Parathyroid adenoma (tissue), 2 donors: Measurements from ENCODE around the gene OR1L6.

ENCODE experiments used
- H2AFZ ChIP-seq: fragments of 300-600 bp; sonication (generic); one replicate; pipeline ENCODE4 v1.7.0; 2017; ENCODE audit warnings: antibody characterized with exemption, mild to moderate bottlenecking
- H3K27ac ChIP-seq: fragments of 300-600 bp; sonication (generic); one replicate; pipeline ENCODE4 v1.7.0; 2017
- H3K27me3 ChIP-seq: fragments of 300-600 bp; sonication (generic); one replicate; pipeline ENCODE4 v1.7.0; 2017; ENCODE audit warnings: low read length; ENCODE audit not compliant: control insufficient read depth, insufficient read depth
- H3K36me3 ChIP-seq: fragments of 300-600 bp; sonication (generic); one replicate; pipeline ENCODE4 v1.7.0; 2017; ENCODE audit warnings: low read length; ENCODE audit not compliant: control insufficient read depth, insufficient read depth
- H3K4me1 ChIP-seq: fragments of 300-600 bp; sonication (generic); one replicate; pipeline ENCODE4 v1.7.0; 2017; ENCODE audit warnings: control low read depth
- H3K4me2 ChIP-seq: fragments of 300-600 bp; sonication (generic); one replicate; pipeline ENCODE4 v1.7.0; 2017; ENCODE audit warnings: low read length
- H3K4me3 ChIP-seq: fragments of 300-600 bp; sonication (generic); one replicate; pipeline ENCODE4 v1.7.0; 2017; ENCODE audit warnings: low read depth, low read length
- H3K79me2 ChIP-seq: fragments of 300-600 bp; sonication (generic); one replicate; pipeline ENCODE4 v1.7.0; 2017; ENCODE audit warnings: control low read depth
- H3K9ac ChIP-seq: fragments of 300-600 bp; sonication (generic); one replicate; pipeline ENCODE4 v1.7.0; 2017; ENCODE audit warnings: mild to moderate bottlenecking
- H3K9me3 ChIP-seq: fragments of 300-600 bp; sonication (generic); one replicate; pipeline ENCODE4 v1.7.0; 2017; ENCODE audit warnings: low read length; ENCODE audit not compliant: control insufficient read depth
- CTCF ChIP-seq: fragments of 300-600 bp; sonication (generic); IDR thresholded peaks from one replicate; pipeline ENCODE4 v1.7.0; 2017; ENCODE audit warnings: antibody characterized with exemption, mild to moderate bottlenecking
- donor health status: primary hyperparathyroidism.

The OR1L6 gene

GRCh38 chr9:122788831-122789230, 46.7 kb downstream of the OR1L6 start, which contains the start of gene OR5C1:
Gene OR5C1 (plus strand): TSS chr9:122788933. CDS start chr9:122788933, 0 bp downstream.
- Histone ChIP-seq H3K9ac (no peak within 1 kb of the TSS), H3K27ac (no peak within 1 kb of the TSS), H3K4me1 (no peaks in the 10 kb centered on the region), H3K9me3 (no peaks in the 10 kb centered on the region), H3K4me2 (no peak within 1 kb of the TSS), H3K4me3 (no peak within 1 kb of the TSS), H3K79me2 (no peaks in the 10 kb centered on the region), H3K36me3 (no peaks in the 10 kb centered on the region), H2AFZ (no peak within 1 kb of the TSS), H3K27me3 (no peaks in the 10 kb centered on the region)
- TF ChIP-seq CTCF: no peak

GRCh38 chr9:122789256-122790046, 47.3 kb downstream of the OR1L6 start:
- H2AFZ ChIP-seq: no peak overlapping the region
- H3K27me3 ChIP-seq: no peaks in the 10 kb centered on the region
- no peak for TF ChIP-seq CTCF
- no peaks in the 10 kb centered on the region for H3K9me3 ChIP-seq
- H3K27ac ChIP-seq: no peak overlapping the region
- H3K79me2 ChIP-seq: no peaks in the 10 kb centered on the region
- no peak overlapping the region for H3K9ac ChIP-seq
- no peaks in the 10 kb centered on the region for H3K4me1 ChIP-seq
- no peak overlapping the region for H3K4me3 ChIP-seq
- no peak overlapping the region for H3K4me2 ChIP-seq
- H3K36me3 ChIP-seq: no peaks in the 10 kb centered on the region

GRCh38 chr9:122791872-122792669, 50.0 kb downstream of the OR1L6 start:
- no peaks in the 10 kb centered on the region for H3K9me3 ChIP-seq
- no peaks in the 10 kb centered on the region for H3K27me3 ChIP-seq
- no peaks in the 10 kb centered on the region for H3K36me3 ChIP-seq
- H3K4me2 ChIP-seq: no peak overlapping the region
- H3K27ac ChIP-seq: no peak overlapping the region
- H3K79me2 ChIP-seq: no peaks in the 10 kb centered on the region
- H3K4me1 ChIP-seq: no peaks in the 10 kb centered on the region
- no peak overlapping the region for H3K9ac ChIP-seq
- H2AFZ ChIP-seq: no peak overlapping the region
- TF ChIP-seq CTCF: no peak
- no peak overlapping the region for H3K4me3 ChIP-seq

GRCh38 chr9:122797316-122798063, 55.4 kb downstream of the OR1L6 start:
- H3K36me3 ChIP-seq: no peaks in the 10 kb centered on the region
- H3K4me3 ChIP-seq: no peak overlapping the region
- no peaks in the 10 kb centered on the region for H3K9me3 ChIP-seq
- no peaks in the 10 kb centered on the region for H3K27me3 ChIP-seq
- no peak for TF ChIP-seq CTCF
- no peaks in the 10 kb centered on the region for H3K4me1 ChIP-seq
- no peaks in the 10 kb centered on the region for H3K79me2 ChIP-seq
- no peak overlapping the region for H3K4me2 ChIP-seq
- no peak overlapping the region for H3K27ac ChIP-seq
- no peak overlapping the region for H3K9ac ChIP-seq
- no peak overlapping the region for H2AFZ ChIP-seq
